DMS153 treated with DMSO at 0.1 percent for 48 hours (cell line): Measurements from ENCODE around the gene C9orf50.
"Not testable (repeated sequence)": the region's sequence is repeated elsewhere in the genome, so short reads cannot be mapped to it uniquely, and the experiment has no call there.

Experiments used
- DNase-seq: peaks from one replicate; lab custom pipeline; 2025; ENCODE audit not compliant: unreplicated experiment; lab: John Stamatoyannopoulos, UW

The C9orf50 gene

GRCh38 chr9:129620669-129621295, at the start of gene C9orf50:
TSS of gene C9orf50 (minus strand) at chr9:129621101. CDS start at chr9:129620574, 527 bp downstream.
- no peak for DNase-seq

GRCh38 chr9:129669946-129670345, 49.0 kb upstream of the C9orf50 start:
- no peak for DNase-seq

- no peak for DNase-seq
Observed at GRCh38 chr9:129669141-129669718, 48.3 kb upstream of the C9orf50 start.

GRCh38 chr9:129667850-129668249, 46.9 kb upstream of the C9orf50 start:
- no peak for DNase-seq

- no peak for DNase-seq
Observed at GRCh38 chr9:129667378-129667777, 46.5 kb upstream of the C9orf50 start.

- no peak for DNase-seq
Observed at GRCh38 chr9:129666575-129666974, 45.7 kb upstream of the C9orf50 start.

GRCh38 chr9:129665814-129666520, 45.1 kb upstream of the C9orf50 start:
- no peak for DNase-seq

- no peak for DNase-seq
Observed at GRCh38 chr9:129665389-129665775, 44.5 kb upstream of the C9orf50 start, which contains the start of gene PRRX2. TSS of gene PRRX2 (plus strand) at chr9:129665647. CDS start at chr9:129665868, 221 bp downstream.

GRCh38 chr9:129664746-129665388, 44.0 kb upstream of the C9orf50 start:
- no peak for DNase-seq

GRCh38 chr9:129662239-129662638, 41.3 kb upstream of the C9orf50 start:
- DNase-seq: not testable (repeated sequence)

- DNase-seq: no peak
Observed at GRCh38 chr9:129661029-129661428, 40.1 kb upstream of the C9orf50 start.

GRCh38 chr9:129656795-129657390, 36.0 kb upstream of the C9orf50 start:
- no peak for DNase-seq

- no peak for DNase-seq
Observed at GRCh38 chr9:129655696-129656095, 34.8 kb upstream of the C9orf50 start.

GRCh38 chr9:129655154-129655553, 34.3 kb upstream of the C9orf50 start:
- DNase-seq: no peak

- no peak for DNase-seq
Observed at GRCh38 chr9:129654554-129655040, 33.7 kb upstream of the C9orf50 start.

- no peak for DNase-seq
Observed at GRCh38 chr9:129653823-129654553, 33.1 kb upstream of the C9orf50 start.

GRCh38 chr9:129650680-129651235, 29.9 kb upstream of the C9orf50 start:
- DNase-seq: no peak

GRCh38 chr9:129649726-129650679, 29.1 kb upstream of the C9orf50 start:
- DNase-seq: no peak

GRCh38 chr9:129648764-129649115, 27.8 kb upstream of the C9orf50 start:
- DNase-seq: no peak
